HEK293 (cell line): ENCODE measurements around the gene TLR5.
A peak's percentile ranks its signal among the peaks of the same experiment; 100 is the strongest.

Experiments used
- BCL11A ChIP-seq: fragments of 450-650 bp; formaldehyde crosslinking; IDR thresholded peaks from 2 replicates; pipeline ENCODE4 v1.5.1; 2016; ENCODE audit warnings: low read depth, missing biosample characterization, missing genetic modification characterization
- KLF10 ChIP-seq: fragments of 450-650 bp; IDR thresholded peaks from 2 replicates; pipeline ENCODE4 v1.5.1; 2018; ENCODE audit warnings: missing biosample characterization, mild to moderate bottlenecking, missing genetic modification characterization
- SCRT1 ChIP-seq: fragments of 450-650 bp; formaldehyde crosslinking; IDR thresholded peaks from 2 replicates; pipeline ENCODE4 v1.5.1; 2016; ENCODE audit warnings: missing biosample characterization, missing genetic modification characterization, borderline replicate concordance
- SP7 ChIP-seq: fragments of 450-650 bp; formaldehyde crosslinking; IDR thresholded peaks from 2 replicates; pipeline ENCODE4 v1.5.1; 2016; ENCODE audit warnings: missing biosample characterization, missing genetic modification characterization
- YY2 ChIP-seq: fragments of 450-650 bp; formaldehyde crosslinking; IDR thresholded peaks from 2 replicates; pipeline ENCODE4 v1.5.1; 2016; ENCODE audit warnings: missing biosample characterization, missing genetic modification characterization
- ZBTB17 ChIP-seq: fragments of 450-650 bp; formaldehyde crosslinking; IDR thresholded peaks from 2 replicates; pipeline ENCODE4 v1.5.1; 2016; ENCODE audit warnings: missing biosample characterization, missing genetic modification characterization
- ZBTB20 ChIP-seq: fragments of 450-650 bp; formaldehyde crosslinking; IDR thresholded peaks from 2 replicates; pipeline ENCODE4 v1.5.1; 2016; ENCODE audit warnings: missing biosample characterization, missing genetic modification characterization
- ZNF114 ChIP-seq: fragments of 450-650 bp; formaldehyde crosslinking; IDR thresholded peaks from 2 replicates; pipeline ENCODE4 v1.5.0; 2017; ENCODE audit warnings: missing biosample characterization, missing genetic modification characterization
- ZNF121 ChIP-seq: fragments of 450-650 bp; formaldehyde crosslinking; IDR thresholded peaks from 2 replicates; pipeline ENCODE4 v1.5.1; 2016; ENCODE audit warnings: missing biosample characterization, missing genetic modification characterization
- ZNF132 ChIP-seq: fragments of 450-650 bp; formaldehyde crosslinking; IDR thresholded peaks from 2 replicates; pipeline ENCODE4 v1.5.1; 2017; ENCODE audit warnings: missing biosample characterization, missing genetic modification characterization, borderline replicate concordance
- ZNF2 ChIP-seq: fragments of 450-650 bp; formaldehyde crosslinking; IDR thresholded peaks from 2 replicates; pipeline ENCODE4 v1.5.1; 2016; ENCODE audit warnings: missing biosample characterization, missing genetic modification characterization
- ZNF248 ChIP-seq: fragments of 450-650 bp; formaldehyde crosslinking; IDR thresholded peaks from 2 replicates; pipeline ENCODE4 v1.5.1; 2017; ENCODE audit warnings: missing biosample characterization, missing genetic modification characterization
- ZNF561 ChIP-seq: fragments of 450-650 bp; IDR thresholded peaks from 2 replicates; pipeline ENCODE4 v1.5.1; 2018; ENCODE audit warnings: missing biosample characterization, missing genetic modification characterization, borderline replicate concordance
- ZNF768 ChIP-seq: fragments of 450-650 bp; formaldehyde crosslinking; IDR thresholded peaks from 2 replicates; pipeline ENCODE4 v1.5.1; 2018; ENCODE audit warnings: missing biosample characterization, mild to moderate bottlenecking, missing genetic modification characterization
- ZNF792 ChIP-seq: fragments of 450-650 bp; formaldehyde crosslinking; IDR thresholded peaks from 2 replicates; pipeline ENCODE4 v1.5.1; 2016; ENCODE audit warnings: missing biosample characterization, missing genetic modification characterization
- ZSCAN30 ChIP-seq: fragments of 450-650 bp; IDR thresholded peaks from 2 replicates; pipeline ENCODE4 v1.5.1; 2018; ENCODE audit warnings: missing biosample characterization, mild to moderate bottlenecking, missing genetic modification characterization, moderate library complexity
- ZXDB ChIP-seq: fragments of 450-650 bp; formaldehyde crosslinking; IDR thresholded peaks from 2 replicates; pipeline ENCODE4 v1.5.1; 2016; ENCODE audit warnings: missing biosample characterization, missing genetic modification characterization
- TF ChIP-seq, protein P1 (sequence below): fragments of 450-650 bp; formaldehyde crosslinking; conservative IDR thresholded peaks from 2 replicates; pipeline ENCODE4 v1.5.1; 2016; ENCODE audit warnings: low read depth, missing biosample characterization, missing genetic modification characterization
- TF ChIP-seq, protein P2 (sequence below): fragments of 450-650 bp; formaldehyde crosslinking; IDR thresholded peaks from 2 replicates; pipeline ENCODE4 v1.5.1; 2017; ENCODE audit warnings: missing biosample characterization, missing genetic modification characterization
- TF ChIP-seq, protein P3 (sequence below): fragments of 450-650 bp; formaldehyde crosslinking; IDR thresholded peaks from 2 replicates; pipeline ENCODE4 v1.5.1; 2017; ENCODE audit warnings: missing biosample characterization, missing genetic modification characterization
- TF ChIP-seq, protein P4 (sequence below): fragments of 450-650 bp; formaldehyde crosslinking; optimal IDR thresholded peaks from 2 replicates; pipeline ENCODE3; 2016; ENCODE audit warnings: missing biosample characterization, mild to moderate bottlenecking, missing genetic modification characterization
- TF ChIP-seq, protein P5 (sequence below): fragments of 450-650 bp; formaldehyde crosslinking; IDR thresholded peaks from 2 replicates; pipeline ENCODE4 v1.5.1; 2016; ENCODE audit warnings: missing biosample characterization, missing genetic modification characterization
- TF ChIP-seq, protein P6 (sequence below): fragments of 450-650 bp; formaldehyde crosslinking; IDR thresholded peaks from 2 replicates; pipeline ENCODE4 v1.5.1; 2016; ENCODE audit warnings: missing biosample characterization, missing genetic modification characterization
- TF ChIP-seq, protein P7 (sequence below): fragments of 450-650 bp; formaldehyde crosslinking; IDR thresholded peaks from 2 replicates; pipeline ENCODE4 v1.5.1; 2016; ENCODE audit warnings: missing biosample characterization, missing genetic modification characterization, borderline replicate concordance

The TLR5 gene

DNA sequence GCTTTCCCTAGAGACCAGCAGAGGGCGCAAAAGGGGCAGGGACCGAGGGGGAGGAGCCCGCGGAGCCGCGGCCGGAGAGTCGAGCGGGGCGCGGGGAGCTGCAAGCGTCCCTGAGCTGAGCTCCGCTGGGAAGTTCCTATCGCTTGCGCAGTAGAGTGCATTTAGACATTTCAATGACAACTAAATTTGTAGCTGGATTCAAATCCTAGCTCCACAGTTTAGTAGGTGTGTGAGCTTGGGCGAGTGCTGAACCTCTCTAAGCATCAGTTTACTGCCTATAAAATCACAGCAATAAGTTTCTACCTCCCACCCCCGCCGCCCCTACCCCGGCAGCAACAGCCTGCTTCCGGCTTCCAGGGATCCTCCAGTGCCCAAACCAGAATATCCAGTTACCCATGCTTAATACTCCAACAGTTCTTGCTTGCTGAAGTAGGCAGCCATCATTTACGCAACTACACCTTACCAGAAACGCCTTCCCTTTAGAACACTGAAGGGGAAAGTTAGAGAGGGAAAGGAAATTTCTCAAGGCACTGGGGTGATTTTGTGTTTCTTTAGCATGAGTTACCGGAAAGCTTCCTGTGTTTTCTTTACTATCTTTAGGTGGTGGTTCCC lies 9.1 kb downstream of the TLR5 start (continued):
- TF ChIP-seq, protein P1, sequence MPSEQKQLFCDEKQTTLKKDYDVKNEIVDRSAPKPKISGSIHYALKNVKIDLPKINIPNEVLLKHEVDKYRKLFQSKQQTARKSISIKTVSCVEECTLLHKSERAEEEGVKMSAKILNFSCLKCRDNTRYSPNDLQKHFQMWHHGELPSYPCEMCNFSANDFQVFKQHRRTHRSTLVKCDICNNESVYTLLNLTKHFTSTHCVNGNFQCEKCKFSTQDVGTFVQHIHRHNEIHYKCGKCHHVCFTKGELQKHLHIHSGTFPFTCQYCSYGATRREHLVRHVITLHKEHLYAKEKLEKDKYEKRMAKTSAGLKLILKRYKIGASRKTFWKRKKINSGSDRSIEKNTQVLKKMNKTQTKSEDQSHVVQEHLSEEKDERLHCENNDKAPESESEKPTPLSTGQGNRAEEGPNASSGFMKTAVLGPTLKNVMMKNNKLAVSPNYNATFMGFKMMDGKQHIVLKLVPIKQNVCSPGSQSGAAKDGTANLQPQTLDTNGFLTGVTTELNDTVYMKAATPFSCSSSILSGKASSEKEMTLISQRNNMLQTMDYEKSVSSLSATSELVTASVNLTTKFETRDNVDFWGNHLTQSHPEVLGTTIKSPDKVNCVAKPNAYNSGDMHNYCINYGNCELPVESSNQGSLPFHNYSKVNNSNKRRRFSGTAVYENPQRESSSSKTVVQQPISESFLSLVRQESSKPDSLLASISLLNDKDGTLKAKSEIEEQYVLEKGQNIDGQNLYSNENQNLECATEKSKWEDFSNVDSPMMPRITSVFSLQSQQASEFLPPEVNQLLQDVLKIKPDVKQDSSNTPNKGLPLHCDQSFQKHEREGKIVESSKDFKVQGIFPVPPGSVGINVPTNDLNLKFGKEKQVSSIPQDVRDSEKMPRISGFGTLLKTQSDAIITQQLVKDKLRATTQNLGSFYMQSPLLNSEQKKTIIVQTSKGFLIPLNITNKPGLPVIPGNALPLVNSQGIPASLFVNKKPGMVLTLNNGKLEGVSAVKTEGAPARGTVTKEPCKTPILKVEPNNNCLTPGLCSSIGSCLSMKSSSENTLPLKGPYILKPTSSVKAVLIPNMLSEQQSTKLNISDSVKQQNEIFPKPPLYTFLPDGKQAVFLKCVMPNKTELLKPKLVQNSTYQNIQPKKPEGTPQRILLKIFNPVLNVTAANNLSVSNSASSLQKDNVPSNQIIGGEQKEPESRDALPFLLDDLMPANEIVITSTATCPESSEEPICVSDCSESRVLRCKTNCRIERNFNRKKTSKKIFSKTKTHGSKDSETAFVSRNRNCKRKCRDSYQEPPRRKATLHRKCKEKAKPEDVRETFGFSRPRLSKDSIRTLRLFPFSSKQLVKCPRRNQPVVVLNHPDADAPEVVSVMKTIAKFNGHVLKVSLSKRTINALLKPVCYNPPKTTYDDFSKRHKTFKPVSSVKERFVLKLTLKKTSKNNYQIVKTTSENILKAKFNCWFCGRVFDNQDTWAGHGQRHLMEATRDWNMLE = 0 out of 2 replicates have a peak, but pooled peaks have one; percentile 53
- TF ChIP-seq ZBTB17 (tag by site-specific recombination) = peak; percentile 99
- 0 out of 2 replicates have a peak, but pooled peaks have one; percentile 10 for TF ChIP-seq YY2 (tag by site-specific recombination)
- TF ChIP-seq, protein P2, sequence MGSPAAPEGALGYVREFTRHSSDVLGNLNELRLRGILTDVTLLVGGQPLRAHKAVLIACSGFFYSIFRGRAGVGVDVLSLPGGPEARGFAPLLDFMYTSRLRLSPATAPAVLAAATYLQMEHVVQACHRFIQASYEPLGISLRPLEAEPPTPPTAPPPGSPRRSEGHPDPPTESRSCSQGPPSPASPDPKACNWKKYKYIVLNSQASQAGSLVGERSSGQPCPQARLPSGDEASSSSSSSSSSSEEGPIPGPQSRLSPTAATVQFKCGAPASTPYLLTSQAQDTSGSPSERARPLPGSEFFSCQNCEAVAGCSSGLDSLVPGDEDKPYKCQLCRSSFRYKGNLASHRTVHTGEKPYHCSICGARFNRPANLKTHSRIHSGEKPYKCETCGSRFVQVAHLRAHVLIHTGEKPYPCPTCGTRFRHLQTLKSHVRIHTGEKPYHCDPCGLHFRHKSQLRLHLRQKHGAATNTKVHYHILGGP (tag by site-specific recombination) = no peak
- TF ChIP-seq, protein P3, sequence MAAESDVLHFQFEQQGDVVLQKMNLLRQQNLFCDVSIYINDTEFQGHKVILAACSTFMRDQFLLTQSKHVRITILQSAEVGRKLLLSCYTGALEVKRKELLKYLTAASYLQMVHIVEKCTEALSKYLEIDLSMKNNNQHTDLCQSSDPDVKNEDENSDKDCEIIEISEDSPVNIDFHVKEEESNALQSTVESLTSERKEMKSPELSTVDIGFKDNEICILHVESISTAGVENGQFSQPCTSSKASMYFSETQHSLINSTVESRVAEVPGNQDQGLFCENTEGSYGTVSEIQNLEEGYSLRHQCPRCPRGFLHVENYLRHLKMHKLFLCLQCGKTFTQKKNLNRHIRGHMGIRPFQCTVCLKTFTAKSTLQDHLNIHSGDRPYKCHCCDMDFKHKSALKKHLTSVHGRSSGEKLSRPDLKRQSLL = no peak
- peak; percentile 66; the same call in 1 of the 2 replicates for TF ChIP-seq ZNF561 (tag by site-specific recombination)
- TF ChIP-seq, protein P4, sequence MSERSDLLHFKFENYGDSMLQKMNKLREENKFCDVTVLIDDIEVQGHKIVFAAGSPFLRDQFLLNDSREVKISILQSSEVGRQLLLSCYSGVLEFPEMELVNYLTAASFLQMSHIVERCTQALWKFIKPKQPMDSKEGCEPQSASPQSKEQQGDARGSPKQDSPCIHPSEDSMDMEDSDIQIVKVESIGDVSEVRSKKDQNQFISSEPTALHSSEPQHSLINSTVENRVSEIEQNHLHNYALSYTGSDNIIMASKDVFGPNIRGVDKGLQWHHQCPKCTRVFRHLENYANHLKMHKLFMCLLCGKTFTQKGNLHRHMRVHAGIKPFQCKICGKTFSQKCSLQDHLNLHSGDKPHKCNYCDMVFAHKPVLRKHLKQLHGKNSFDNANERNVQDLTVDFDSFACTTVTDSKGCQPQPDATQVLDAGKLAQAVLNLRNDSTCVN (tag by site-specific recombination) = peak; percentile 79
- no peak for TF ChIP-seq ZNF768 (tag by site-specific recombination)
- TF ChIP-seq, protein P5, sequence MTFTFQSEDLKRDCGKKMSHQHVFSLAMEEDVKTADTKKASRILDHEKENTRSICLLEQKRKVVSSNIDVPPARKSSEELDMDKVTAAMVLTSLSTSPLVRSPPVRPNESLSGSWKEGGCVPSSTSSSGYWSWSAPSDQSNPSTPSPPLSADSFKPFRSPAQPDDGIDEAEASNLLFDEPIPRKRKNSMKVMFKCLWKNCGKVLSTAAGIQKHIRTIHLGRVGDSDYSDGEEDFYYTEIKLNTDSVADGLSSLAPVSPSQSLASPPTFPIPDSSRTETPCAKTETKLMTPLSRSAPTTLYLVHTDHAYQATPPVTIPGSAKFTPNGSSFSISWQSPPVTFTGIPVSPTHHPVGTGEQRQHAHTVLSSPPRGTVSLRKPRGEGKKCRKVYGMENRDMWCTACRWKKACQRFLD (tag by site-specific recombination) = no peak
- peak; percentile 73 for TF ChIP-seq ZBTB20 (tag by site-specific recombination)
- no peak for TF ChIP-seq ZNF121 (tag by site-specific recombination)
- TF ChIP-seq, protein P6, sequence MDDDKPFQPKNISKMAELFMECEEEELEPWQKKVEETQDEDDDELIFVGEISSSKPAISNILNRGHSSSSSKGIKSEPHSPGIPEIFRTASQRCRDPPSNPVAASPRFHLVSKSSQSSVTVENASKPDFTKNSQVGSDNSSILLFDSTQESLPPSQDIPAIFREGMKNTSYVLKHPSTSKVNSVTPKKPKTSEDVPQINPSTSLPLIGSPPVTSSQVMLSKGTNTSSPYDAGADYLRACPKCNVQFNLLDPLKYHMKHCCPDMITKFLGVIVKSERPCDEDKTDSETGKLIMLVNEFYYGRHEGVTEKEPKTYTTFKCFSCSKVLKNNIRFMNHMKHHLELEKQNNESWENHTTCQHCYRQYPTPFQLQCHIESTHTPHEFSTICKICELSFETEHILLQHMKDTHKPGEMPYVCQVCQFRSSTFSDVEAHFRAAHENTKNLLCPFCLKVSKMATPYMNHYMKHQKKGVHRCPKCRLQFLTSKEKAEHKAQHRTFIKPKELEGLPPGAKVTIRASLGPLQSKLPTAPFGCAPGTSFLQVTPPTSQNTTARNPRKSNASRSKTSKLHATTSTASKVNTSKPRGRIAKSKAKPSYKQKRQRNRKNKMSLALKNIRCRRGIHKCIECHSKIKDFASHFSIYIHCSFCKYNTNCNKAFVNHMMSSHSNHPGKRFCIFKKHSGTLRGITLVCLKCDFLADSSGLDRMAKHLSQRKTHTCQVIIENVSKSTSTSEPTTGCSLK = no peak
- no peak for TF ChIP-seq SCRT1 (tag by site-specific recombination)
- TF ChIP-seq KLF10 = no peak
- TF ChIP-seq ZNF792 (tag by site-specific recombination) = no peak
- peak; percentile 48; the same call in 1 of the 2 replicates for TF ChIP-seq ZXDB
- no peak for TF ChIP-seq ZNF248 (tag by site-specific recombination)
- peak; percentile 62; the same call in 1 of the 2 replicates for TF ChIP-seq ZSCAN30 (tag by site-specific recombination)
- no peak for TF ChIP-seq ZNF132 (tag by site-specific recombination)
- no peak for TF ChIP-seq ZNF114
- TF ChIP-seq SP7 (tag by site-specific recombination) = peak; percentile 75
- peak; percentile 10; the same call in 1 of the 2 replicates for TF ChIP-seq ZNF2
- TF ChIP-seq, protein P7, sequence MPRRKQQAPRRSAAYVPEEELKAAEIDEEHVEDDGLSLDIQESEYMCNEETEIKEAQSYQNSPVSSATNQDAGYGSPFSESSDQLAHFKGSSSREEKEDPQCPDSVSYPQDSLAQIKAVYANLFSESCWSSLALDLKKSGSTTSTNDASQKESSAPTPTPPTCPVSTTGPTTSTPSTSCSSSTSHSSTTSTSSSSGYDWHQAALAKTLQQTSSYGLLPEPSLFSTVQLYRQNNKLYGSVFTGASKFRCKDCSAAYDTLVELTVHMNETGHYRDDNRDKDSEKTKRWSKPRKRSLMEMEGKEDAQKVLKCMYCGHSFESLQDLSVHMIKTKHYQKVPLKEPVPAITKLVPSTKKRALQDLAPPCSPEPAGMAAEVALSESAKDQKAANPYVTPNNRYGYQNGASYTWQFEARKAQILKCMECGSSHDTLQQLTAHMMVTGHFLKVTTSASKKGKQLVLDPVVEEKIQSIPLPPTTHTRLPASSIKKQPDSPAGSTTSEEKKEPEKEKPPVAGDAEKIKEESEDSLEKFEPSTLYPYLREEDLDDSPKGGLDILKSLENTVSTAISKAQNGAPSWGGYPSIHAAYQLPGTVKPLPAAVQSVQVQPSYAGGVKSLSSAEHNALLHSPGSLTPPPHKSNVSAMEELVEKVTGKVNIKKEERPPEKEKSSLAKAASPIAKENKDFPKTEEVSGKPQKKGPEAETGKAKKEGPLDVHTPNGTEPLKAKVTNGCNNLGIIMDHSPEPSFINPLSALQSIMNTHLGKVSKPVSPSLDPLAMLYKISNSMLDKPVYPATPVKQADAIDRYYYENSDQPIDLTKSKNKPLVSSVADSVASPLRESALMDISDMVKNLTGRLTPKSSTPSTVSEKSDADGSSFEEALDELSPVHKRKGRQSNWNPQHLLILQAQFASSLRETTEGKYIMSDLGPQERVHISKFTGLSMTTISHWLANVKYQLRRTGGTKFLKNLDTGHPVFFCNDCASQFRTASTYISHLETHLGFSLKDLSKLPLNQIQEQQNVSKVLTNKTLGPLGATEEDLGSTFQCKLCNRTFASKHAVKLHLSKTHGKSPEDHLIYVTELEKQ (tag by site-specific recombination) = no peak
- 0 out of 2 replicates have a peak, but pooled peaks have one; percentile 25 for TF ChIP-seq BCL11A (tag by site-specific recombination)
